CD4-positive, alpha-beta T cell treated with Interleukin-4 for 4 hours (primary cell): Measurements from ENCODE around the gene RACK1.
"Not testable (repeated sequence)": the region's sequence is repeated elsewhere in the genome, so short reads cannot be mapped to it uniquely, and the experiment has no call there.

Source experiments
- DNase-seq: peaks from one replicate; pipeline ENCODE4 v3.0.0-alpha.2; 2020

Gene RACK1

DNA sequence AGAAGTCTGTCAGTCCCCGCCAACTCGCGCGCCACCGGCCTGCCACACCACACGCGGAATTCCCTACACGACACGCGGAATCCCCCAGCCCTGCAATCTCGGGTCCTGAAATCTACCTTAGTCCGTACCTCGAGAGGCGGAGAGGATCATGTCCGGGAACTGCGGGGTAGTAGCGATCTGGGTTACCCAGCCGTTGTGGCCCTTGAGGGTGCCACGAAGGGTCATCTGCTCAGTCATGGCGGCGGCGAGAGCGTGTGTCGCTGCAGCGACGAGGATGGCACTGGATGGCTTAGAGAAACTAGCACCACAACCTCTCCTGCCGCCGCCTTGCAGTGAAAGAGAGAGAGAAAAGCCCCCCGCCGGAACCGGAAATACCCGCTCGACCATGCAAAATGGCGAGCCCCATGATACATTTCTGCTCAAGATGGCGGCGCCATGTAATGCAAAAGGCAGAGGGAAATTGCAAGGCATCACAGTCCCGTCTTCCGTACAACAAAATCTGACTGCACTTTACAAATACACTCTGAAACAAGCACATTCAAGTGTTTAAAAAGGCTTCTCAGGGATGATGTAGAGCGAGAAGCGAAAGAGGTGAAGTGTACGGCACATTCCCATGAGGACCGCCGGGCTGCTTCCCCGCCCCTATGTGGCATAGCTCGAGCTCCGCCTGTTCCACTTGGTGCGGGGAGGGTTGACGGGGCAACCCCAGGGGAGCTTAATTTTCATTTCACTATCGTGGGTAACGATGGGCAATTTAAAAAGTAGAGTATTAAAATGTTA, at the start of gene RACK1:
Gene RACK1, minus strand, starts transcription at position 343 of the 780 bp plus-strand sequence. Its CDS starts 106 bp downstream, at position 237.
- peak; percentile 88 for DNase-seq

- not testable (repeated sequence) for DNase-seq
Measured at GRCh38 chr5:181287331-181287730, 43.6 kb upstream of the RACK1 start.

DNA sequence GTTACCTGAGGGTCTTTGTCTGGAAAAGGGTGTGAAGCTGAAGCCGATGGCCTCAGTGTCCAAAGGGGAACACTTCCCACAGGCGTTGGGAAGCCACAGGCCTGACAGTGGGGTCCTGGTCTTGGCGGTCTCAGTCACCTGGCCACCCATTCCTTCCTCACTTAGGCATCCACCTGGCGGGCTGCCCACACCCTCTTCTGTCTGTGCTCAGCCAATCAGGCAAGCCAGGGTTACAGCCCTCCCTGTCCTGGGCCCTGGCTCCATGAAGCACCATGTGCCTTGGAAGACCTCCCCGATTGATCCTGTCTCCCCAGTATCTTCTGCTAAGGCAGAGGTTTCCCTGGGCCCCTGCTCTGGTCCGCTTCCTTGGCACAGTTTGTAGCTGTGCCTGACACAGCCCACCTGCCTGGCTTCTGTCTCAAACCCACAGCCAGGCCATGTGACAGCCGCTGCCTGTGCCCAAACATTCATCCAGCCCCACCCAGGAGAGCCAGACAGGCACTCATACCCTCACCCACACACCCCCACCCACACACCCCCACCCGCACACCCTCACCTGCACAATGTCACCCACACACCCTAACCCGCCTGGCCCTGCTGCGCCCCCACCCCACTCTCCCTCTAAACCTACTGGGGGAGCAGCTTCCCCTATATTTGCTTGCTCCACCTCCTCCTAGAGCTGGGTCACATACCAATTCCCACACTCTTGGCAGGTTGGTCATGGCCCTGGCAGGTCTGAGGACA, 42.4 kb upstream of the RACK1 start:
- DNase-seq: not testable (repeated sequence)

- not testable (repeated sequence) for DNase-seq
Measured at GRCh38 chr5:181283841-181284755, 40.4 kb upstream of the RACK1 start.

- DNase-seq: no peak
Measured at GRCh38 chr5:181283347-181283746, 39.6 kb upstream of the RACK1 start.

DNA sequence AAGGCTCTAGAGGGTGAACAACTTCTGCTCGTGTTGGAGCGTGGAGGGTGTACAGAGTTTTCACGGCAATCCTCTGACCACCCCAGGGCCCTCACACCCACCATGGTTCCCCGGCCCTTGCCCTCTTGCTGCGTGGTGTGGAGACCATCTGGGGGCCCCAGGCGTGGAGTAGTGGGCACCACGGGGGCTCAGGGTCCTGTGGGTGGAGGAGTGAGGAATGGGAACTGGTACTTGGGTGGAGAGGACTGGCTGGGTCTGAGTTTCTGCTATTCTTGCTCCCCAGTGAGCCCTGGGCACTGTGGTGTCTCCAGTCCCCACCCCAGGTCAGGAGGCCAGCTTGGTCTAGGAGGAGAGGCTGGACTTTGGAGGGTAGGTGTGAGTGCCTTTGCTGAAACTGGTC, 39.2 kb upstream of the RACK1 start:
- no peak for DNase-seq

DNA sequence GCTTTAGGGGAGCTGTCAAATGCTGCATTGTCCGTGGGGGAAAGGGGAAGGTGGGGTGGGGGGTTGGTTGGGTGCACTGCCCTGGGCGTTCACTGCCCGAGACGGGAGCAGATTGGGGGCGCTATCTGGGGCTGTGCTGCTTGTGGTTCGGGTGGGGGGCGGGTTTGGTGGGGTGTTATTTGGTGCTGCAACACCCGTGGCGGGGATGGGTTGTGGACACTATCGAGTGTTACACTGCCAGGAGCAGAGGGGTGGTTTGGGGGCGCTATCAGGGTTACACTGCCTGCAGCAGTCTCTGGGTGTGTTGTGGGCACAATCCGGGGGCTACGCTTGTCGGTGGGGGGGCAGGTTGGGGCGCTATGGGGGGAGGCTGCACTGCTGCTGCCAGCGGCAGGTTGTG, 38.7 kb upstream of the RACK1 start:
- DNase-seq: not testable (repeated sequence)

- DNase-seq: no peak
Measured at GRCh38 chr5:181281984-181282316, 38.2 kb upstream of the RACK1 start.

DNA sequence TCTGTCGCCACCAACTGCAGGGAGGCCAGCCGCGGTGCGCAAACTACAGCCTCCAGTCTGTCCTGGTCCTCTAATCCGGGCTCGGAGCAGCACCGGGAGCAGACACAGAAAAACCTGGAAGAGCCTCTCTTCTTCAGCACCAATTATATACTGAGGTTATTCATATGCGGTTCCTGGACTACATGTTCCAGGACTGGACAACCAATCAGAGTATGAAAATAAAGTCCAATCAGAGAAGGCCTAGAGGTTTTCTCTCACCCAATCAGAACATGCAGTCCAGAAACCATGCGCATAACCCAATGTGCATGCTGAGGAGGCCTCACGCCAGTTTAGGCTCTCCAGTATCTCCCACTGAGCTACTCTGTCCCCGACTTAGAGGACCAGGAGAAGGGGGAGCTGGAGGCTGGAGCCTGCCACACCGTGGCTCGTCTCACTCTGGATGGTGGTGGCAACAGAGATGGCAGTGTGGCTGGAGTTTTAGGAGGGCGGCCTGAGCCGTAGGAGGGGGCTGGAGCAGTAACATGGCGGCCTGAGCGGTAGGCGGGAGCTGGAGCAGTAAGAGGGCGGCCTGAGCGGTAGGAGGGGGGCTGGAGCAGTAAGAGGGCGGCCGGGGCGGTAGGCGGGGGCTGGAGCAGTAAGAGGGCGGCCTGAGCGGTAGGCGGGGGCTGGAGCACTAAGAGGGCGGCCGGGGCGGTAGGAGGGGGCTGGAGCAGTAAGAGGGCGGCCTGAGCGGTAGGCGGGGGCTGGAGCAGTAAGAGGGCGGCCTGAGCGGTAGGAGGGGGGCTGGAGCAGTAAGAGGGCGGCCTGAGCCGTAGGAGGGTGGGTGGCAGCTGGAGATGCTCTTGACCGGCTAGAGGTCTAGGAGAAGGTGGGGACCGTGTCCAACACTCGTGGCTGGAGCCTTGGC, 37.6 kb upstream of the RACK1 start:
- no peak for DNase-seq

DNA sequence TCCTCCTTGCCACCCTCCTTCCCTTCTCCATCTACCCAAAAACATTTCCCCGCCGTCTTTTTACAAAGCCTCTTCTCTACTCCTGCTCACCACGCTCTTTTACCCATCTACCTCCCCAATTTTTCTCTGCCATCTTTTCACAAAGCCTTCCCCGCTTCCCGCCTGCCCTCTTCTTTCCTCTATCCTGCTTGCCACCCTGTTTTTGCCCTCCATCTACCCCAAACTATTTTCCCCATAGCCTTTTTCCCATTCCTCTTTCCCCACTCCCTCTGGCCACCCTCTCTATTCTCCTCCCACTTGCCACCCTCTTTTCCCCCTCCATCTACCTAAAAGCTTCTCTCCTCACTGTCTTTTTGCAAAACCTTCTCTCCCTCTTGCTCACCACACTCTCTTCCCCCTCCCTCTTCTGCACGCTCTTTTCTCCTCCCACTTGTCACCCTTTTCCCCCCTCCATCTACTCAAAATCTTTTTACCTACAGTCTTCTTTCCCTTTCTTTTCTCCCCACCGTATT, 36.6 kb upstream of the RACK1 start:
- DNase-seq: no peak

DNA sequence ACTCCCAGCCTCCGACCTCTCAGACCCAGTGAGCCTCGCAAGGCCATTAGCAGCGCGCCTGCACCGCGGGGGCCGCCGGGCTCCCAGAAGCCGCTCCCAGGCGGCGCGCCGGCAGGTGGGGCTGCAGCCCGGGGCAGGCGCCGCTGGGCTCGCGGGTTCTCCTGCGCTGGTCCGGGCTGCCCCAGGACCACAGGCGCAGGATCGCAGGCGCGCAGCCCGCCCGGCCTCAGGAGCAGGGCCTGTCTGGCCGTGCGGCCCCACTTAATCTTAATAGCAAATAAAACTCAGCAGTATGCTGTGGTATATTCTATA, 29.7 kb upstream of the RACK1 start:
- not testable (repeated sequence) for DNase-seq

GRCh38 chr5:181271081-181271480, 27.4 kb upstream of the RACK1 start:
- no peak for DNase-seq

DNA sequence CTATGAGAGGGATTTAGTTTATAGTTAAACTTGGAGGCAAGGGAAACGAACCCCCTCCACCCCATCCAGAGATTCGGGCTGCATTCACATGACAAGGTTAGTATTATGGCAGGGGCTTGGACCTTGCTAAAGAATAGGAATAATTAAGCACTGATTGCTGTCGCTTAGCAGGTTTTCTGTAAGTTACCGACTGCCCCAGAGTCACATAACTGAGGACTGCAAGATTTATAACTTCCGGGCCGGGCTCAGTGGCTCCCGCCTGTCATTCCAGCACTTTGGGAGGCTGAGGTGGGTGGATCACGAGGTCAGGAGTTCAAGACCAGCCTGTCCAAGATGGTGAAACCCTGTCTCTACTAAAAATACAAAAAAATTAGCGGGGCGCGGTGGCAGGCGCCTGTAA, 24.2 kb upstream of the RACK1 start:
- not testable (repeated sequence) for DNase-seq

DNA sequence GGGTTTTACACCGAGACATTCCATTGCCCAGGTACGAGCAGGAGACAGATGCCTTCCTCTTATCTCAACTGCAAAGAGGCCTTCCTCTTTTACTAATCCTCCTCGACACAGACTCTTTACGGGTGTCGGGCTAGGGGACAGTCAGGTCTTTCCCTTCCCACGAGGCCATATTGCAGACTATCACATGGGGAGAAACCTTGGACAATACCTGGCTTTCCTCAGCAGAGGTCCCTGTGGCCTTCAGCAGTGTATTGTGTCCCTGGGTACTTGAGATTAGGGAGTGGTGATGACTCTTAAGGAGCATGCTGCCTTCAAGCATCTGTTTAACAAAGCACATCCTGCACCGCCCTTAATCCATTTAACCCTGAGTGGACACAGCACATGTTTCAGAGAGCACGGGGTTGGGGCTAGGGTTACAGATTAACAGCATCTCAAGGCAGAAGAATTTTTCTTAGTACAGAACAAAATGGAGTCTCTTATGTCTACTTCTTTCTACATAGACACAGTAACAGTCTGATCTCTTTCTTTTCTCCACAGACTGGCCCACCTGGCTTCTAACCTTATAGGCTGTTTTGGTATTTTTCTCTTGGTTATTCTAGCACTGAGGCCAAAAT, 23.7 kb upstream of the RACK1 start:
- DNase-seq: not testable (repeated sequence)

- no peak for DNase-seq
Measured at GRCh38 chr5:181265092-181265671, 21.5 kb upstream of the RACK1 start.

DNA sequence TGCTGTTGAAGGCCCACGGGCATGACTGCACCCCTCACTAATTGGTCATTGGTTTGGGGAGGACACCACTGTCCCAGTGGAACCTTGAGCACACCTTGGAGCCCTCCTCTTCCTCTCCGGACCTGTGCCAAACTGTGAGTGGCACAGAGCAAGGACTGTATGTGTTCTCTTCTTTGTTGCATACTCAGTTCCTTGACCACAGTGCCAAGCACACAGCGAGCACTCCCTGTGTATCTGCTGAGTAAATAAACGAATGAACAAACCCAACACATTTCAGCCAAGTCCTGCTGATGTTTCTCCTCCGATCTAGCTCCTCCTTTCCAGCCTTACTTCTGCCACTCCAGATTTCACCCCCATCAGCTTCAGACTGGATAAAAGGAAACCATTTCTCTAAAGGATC, 19.9 kb upstream of the RACK1 start:
- DNase-seq: no peak

DNA sequence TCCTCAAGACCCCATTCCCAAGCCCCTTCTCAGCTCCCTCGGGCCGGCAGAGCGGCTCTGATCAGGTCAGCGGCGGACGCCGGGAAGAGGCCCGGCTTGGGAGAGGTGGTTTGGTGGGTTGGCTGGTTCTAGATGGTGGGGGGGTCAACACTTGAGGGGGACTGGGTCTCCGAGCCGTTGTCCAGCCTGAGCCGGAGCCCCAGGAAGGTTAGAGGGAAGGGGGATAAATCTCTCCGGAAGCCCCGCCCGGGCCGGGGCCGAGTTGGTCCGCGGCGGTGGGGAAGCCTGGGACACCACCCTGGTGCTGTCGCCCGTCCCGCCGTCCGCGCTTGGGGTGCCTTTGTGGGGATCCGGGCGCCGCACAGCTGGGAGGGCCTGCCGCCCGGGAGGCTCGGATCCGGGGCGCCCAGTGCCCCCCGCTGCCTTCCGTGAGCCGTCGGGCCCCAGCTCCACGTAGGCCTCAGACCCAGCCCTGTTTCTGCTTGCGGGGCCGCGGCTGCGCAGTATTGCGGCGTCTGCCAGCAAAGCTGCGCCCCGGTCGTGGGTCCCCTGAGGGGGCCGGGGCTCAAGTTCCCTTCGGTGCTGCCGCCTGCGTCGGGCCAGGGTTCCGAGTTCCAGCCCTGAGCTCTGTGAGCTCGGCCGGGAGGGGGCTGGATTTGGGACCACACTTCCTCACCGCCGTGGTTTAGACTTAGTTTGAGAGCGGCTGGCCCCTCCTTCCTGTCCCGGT, 17.8 kb upstream of the RACK1 start:
- peak; percentile 77 for DNase-seq

DNA sequence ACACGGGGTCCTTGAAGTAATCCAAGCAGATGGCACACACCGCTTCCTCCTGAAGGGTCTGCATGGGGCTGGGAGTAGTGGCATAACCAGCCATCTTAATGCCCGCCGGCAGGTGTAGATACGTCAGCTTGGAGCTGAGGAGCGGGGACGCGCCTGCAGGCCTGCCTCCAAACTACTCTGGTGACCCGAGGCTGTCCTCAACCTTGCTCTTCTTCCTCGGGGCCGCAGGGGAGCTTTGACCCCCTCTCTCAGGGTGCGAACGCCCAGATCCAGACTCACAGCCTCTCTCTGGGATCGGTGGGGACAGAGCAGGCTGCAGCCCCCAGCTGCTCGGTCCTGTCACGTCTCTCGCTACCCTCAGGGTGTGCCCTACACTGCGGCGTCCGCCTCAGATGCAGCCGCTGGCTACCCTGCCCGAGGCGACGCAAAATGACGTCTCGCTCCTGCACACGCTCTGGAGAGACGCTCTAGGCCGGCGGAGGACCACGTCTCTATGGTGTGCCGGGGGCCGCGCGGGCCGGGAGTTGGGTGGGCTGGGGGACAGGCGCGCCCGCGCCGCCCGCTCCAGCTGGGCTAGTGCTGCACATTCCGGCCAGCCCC, 17.1 kb upstream of the RACK1 start, which contains the start of gene TRIM52:
Gene TRIM52, minus strand, starts transcription at position 424 of the 600 bp plus-strand sequence. Its CDS starts 330 bp downstream, at position 94.
- peak; percentile 93 for DNase-seq

DNA sequence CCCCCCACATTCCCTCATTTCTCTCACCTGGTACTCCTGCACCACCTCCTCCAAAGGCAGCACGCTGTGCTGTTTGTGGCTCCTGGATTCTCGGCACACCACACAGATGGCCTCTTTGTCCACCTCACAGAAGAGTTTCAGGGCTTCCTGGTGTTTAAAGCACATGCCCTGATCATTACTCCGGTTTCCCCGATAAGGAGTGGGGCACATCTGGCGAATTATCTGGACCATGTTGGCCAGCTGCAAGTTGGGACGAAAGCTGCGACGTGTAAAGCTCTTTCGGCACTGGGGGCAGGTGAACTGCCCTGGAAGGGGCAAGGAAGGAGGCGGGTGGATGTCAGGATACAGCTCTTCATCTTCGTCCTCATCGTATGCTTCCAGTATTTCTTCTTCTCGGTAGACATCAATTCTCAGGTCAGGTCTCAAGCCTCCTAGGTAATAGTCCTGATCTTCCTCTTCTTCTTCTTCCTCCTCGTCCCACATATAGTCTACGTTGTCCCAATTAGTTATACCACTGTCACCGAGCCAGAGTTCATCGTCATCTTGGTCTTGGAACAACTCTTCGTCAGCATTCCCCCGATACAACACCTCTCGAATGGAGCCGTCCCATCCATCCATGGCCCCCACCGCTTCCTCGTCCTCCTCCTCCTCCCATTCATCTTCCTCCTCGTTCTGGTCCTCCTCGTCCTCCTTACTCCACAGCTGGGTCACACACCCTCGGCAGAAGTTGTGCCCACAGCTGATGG, 16.4 kb upstream of the RACK1 start:
- no peak for DNase-seq
